GM12878 (cell line): ENCODE data around the gene ARSI. TPM values are rescaled to one million over a fixed set of nuclear protein-coding genes. Genes with fewer than 3 reads are reported as not detected.

Experiments
- ATAC-seq: fragments of 200-7000 bp; cut with Tn5 transposase; 3 replicates; pipeline ENCODE4 v1.9.1; 2020; ENCODE audit warnings: mild to moderate bottlenecking, moderate library complexity
- BruUV-seq: library from RNA; stranded (reverse); fragments of 400-500 nt; replicated peaks from 2 replicates; lab custom pipeline; 2021; lab: Mats Ljungman, UMichigan
- CTCF ChIA-PET: fragments of 300-600 bp; sonication (Branson Sonifier 250); formaldehyde crosslinking; extraction: SDS; loops from one replicate; lab custom pipeline; 2021; ENCODE audit warnings: inconsistent platforms; lab: Yijun Ruan, JAX
- POLR2A ChIA-PET: fragments of 350-600 bp; formaldehyde crosslinking; extraction: SDS; loops from one replicate; lab custom pipeline; 2021; ENCODE audit warnings: inconsistent platforms; lab: Charles Lee
- RAD21 ChIA-PET: fragments of 300-600 bp; sonication (Branson Sonifier 250); formaldehyde crosslinking; loops from one replicate; lab custom pipeline; 2023; ENCODE audit warnings: antibody characterized with exemption; ENCODE audit not compliant: unreplicated experiment; lab: Charles Lee
- SMC1A ChIA-PET: fragments of 300-600 bp; sonication (Branson Sonifier 250); formaldehyde crosslinking; loops from one replicate; lab custom pipeline; 2023; ENCODE audit not compliant: unreplicated experiment, uncharacterized antibody; lab: Charles Lee
- DNase-seq: peaks from one replicate; pipeline ENCODE4 v3.0.0-alpha.2; 2011; ENCODE audit warnings: low read depth, low spot score
- FAIRE-seq: peaks from 3 replicates; lab custom pipeline; 2011; peaks lifted over from hg19 to GRCh38; lab: Jason Lieb, UNC
- H2AFZ ChIP-seq: 2 replicates; pipeline ENCODE4 v1.6.0; 2011; ENCODE audit warnings: low read depth, low read length, control low read depth; ENCODE audit not compliant: control insufficient read depth
- H3K27ac ChIP-seq: 2 replicates; pipeline ENCODE4 v1.5.1; 2011; ENCODE audit warnings: control low read depth; ENCODE audit not compliant: control insufficient read depth, insufficient read depth
- H3K27me3 ChIP-seq, 2 experiments: replicated peaks in 1 of 2; 2 replicates each; pipeline versions ENCODE4 v1.6.0 to v1.6.1; 2011; ENCODE audit warnings: low read length in 1 of 2; ENCODE audit not compliant: control insufficient read depth in 2 of 2, insufficient read depth in 2 of 2
- H3K36me3 ChIP-seq, 2 experiments: 2 replicates each; pipeline ENCODE4 v1.5.1; 2011; ENCODE audit warnings: low read length in 1 of 2; ENCODE audit not compliant: control insufficient read depth in 2 of 2, insufficient read depth in 2 of 2
- H3K4me1 ChIP-seq: 2 replicates; pipeline ENCODE4 v1.6.1; 2011; ENCODE audit warnings: mild to moderate bottlenecking, low read length, moderate library complexity, mixed read lengths; ENCODE audit not compliant: control insufficient read depth, insufficient read depth
- H3K4me2 ChIP-seq: 2 replicates; pipeline ENCODE4 v1.6.0; 2011; ENCODE audit warnings: control low read depth; ENCODE audit not compliant: control insufficient read depth, insufficient read depth
- H3K4me3 ChIP-seq: fragments of 200-600 bp; sonication (generic); 2 replicates; pipeline ENCODE4 v1.5.1; 2016
- H3K79me2 ChIP-seq: 2 replicates; pipeline ENCODE4 v1.6.0; 2011; ENCODE audit warnings: low read length; ENCODE audit not compliant: control insufficient read depth, insufficient read depth
- H3K9ac ChIP-seq: 2 replicates; pipeline ENCODE4 v1.8.0; 2011; ENCODE audit warnings: low read length, control low read depth, mixed read lengths; ENCODE audit not compliant: control insufficient read depth, insufficient read depth
- H3K9me3 ChIP-seq: replicated peaks from 3 replicates; pipeline ENCODE4 v1.5.1; 2011; ENCODE audit warnings: mild to moderate bottlenecking, low read length; ENCODE audit not compliant: control insufficient read depth, insufficient read depth
- H4K20me1 ChIP-seq: 2 replicates; pipeline ENCODE4 v1.6.0; 2011; ENCODE audit not compliant: control insufficient read depth, insufficient read depth
- BCLAF1 ChIP-seq: fragments of 450-650 bp; IDR thresholded peaks from 2 replicates; pipeline ENCODE4 v1.6.1; 2017; ENCODE audit warnings: antibody characterized with exemption, mild to moderate bottlenecking, moderate library complexity
- IRF3 ChIP-seq: fragments of 450-650 bp; IDR thresholded peaks from 2 replicates; pipeline ENCODE4 v1.6.1; 2014; ENCODE audit warnings: mild to moderate bottlenecking
- POU2F2 ChIP-seq: IDR thresholded peaks from 3 replicates; pipeline ENCODE4 v1.6.1; 2011; ENCODE audit warnings: low read depth, mild to moderate bottlenecking, low read length, borderline replicate concordance
- TCF3 ChIP-seq: IDR thresholded peaks from 2 replicates; pipeline ENCODE4 v1.6.1; 2012; ENCODE audit warnings: low read depth, mild to moderate bottlenecking, low read length, borderline replicate concordance; ENCODE audit not compliant: insufficient read depth
- ZNF274 ChIP-seq: IDR thresholded peaks from one replicate; pipeline ENCODE4 v1.8.0; 2011; ENCODE audit not compliant: insufficient read length, insufficient read depth
- ZZZ3 ChIP-seq: IDR thresholded peaks from 2 replicates; pipeline ENCODE4 v1.6.1; 2011; ENCODE audit warnings: low read depth; ENCODE audit not compliant: control insufficient read depth, insufficient read length
- WGBS: methylation state at CpG from one replicate; pipeline ENCODE4 v1.1.6; 2016; ENCODE audit warnings: low lambda C conversion rate; ENCODE audit not compliant: insufficient replicate concordance, insufficient coverage; ENCODE audit errors: missing lambda C conversion rate; 5-methylcytosine and 5-hydroxymethylcytosine counted together
- in situ Hi-C: fragments of 300-500 bp; cut with MboI; formaldehyde crosslinking; loops from 9 replicates; pipeline ENCODE4 v1.14.3; 2018; ENCODE audit warnings: mixed read lengths
- intact Hi-C: fragments of 100-400 bp; cut with micrococcal nuclease; formaldehyde crosslinking; loops from one replicate; pipeline ENCODE4 v1.14.2; 2022; ENCODE audit not compliant: unreplicated experiment
- polyA plus RNA-seq, 11 experiments: library from polyadenylated mRNA; depleted of rRNA in 4 of 11; unstranded in 6 of 11; stranded (reverse) in 5 of 11; fragments of >200 nt; fragmentation: Nextera tagmentation in 4 of 11; fragmentation: Illumina TruSeq in 1 of 11; extraction: Ambion mirVana in 4 of 11; extraction: Trizol in 1 of 11; gene quantifications; 1 replicate in 1 of 11; 2 replicates in 10 of 11; pipeline versions ENCODE4 v1.2.1 to v1.2.3, GENCODE V29; 2011 to 2016; ENCODE audit warnings: inconsistent platforms in 2 of 11, missing spikeins in 2 of 11, low read depth in 1 of 11
- total RNA-seq, 4 experiments: library from RNA; depleted of rRNA in 3 of 4; stranded (reverse); fragments of >200 nt in 3 of 4; fragmentation: Illumina TruSeq in 1 of 4; extraction: Trizol in 1 of 4; gene quantifications; 2 replicates each; pipeline versions ENCODE4 v1.2.1 to v1.2.3, GENCODE V29; 2013 to 2021
- TF ChIP-seq, protein P1 (sequence below): fragments of 450-650 bp; IDR thresholded peaks from 2 replicates; pipeline ENCODE4 v1.6.1; 2016; ENCODE audit warnings: mild to moderate bottlenecking, moderate library complexity, borderline replicate concordance

The ARSI gene
- total and polyA plus RNA-seq, 10 of the 15 experiments (the other 5 are each of a cell fraction or from before 2014, with no cell fraction given): not detected

GRCh38 chr5:150328515-150328914 lies 25.8 kb upstream of the ARSI start:
- Histone ChIP-seq H3K79me2 (no peaks in the 10 kb centered on the region), H2AFZ (no peak overlapping the region), H3K4me1 (no peaks in the 10 kb centered on the region), H3K27ac (no peak overlapping the region), H3K4me2 (no peak overlapping the region), H3K27me3 (no peaks in the 10 kb centered on the region; a peak in 2 of 4 replicates), H3K4me3 (no peak overlapping the region), H3K9me3 (no peaks in the 10 kb centered on the region), H4K20me1 (no peaks in the 10 kb centered on the region), H3K9ac (no peak overlapping the region), H3K36me3 (no peaks in the 10 kb centered on the region)
- POLR2A ChIA-PET: interaction anchor here (0.6 kb wide), 1 partner anchor 254 kb away, joined by 4 read pairs; no protein-coding TSS in a partner anchor
- 25% methylated on average over 2 of the region's 2 CpGs for WGBS
- no peak for DNase-seq
- FAIRE-seq: no peak
- in situ Hi-C loops (no loop called here), intact Hi-C loops (no loop called here)
- no TSS peak for BruUV-seq
- RAD21 ChIA-PET: interaction anchor here (1.3 kb wide), 1 partner anchor 27 kb away, joined by 4 read pairs; no protein-coding TSS in a partner anchor
- CTCF ChIA-PET: no interaction called here
- TF ChIP-seq POU2F2 (no peak), ZNF274 (no peak), ZZZ3 (no peak), BCLAF1 (no peak), IRF3 (no peak), TCF3 (no peak)
- TF ChIP-seq, protein P1, sequence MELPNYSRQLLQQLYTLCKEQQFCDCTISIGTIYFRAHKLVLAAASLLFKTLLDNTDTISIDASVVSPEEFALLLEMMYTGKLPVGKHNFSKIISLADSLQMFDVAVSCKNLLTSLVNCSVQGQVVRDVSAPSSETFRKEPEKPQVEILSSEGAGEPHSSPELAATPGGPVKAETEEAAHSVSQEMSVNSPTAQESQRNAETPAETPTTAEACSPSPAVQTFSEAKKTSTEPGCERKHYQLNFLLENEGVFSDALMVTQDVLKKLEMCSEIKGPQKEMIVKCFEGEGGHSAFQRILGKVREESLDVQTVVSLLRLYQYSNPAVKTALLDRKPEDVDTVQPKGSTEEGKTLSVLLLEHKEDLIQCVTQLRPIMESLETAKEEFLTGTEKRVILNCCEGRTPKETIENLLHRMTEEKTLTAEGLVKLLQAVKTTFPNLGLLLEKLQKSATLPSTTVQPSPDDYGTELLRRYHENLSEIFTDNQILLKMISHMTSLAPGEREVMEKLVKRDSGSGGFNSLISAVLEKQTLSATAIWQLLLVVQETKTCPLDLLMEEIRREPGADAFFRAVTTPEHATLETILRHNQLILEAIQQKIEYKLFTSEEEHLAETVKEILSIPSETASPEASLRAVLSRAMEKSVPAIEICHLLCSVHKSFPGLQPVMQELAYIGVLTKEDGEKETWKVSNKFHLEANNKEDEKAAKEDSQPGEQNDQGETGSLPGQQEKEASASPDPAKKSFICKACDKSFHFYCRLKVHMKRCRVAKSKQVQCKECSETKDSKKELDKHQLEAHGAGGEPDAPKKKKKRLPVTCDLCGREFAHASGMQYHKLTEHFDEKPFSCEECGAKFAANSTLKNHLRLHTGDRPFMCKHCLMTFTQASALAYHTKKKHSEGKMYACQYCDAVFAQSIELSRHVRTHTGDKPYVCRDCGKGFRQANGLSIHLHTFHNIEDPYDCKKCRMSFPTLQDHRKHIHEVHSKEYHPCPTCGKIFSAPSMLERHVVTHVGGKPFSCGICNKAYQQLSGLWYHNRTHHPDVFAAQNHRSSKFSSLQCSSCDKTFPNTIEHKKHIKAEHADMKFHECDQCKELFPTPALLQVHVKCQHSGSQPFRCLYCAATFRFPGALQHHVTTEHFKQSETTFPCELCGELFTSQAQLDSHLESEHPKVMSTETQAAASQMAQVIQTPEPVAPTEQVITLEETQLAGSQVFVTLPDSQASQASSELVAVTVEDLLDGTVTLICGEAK: no peak
- no peak for ATAC-seq
- SMC1A ChIA-PET: no interaction called here
